ENCODE data around the gene ACTL9.

The ACTL9 gene

DNA sequence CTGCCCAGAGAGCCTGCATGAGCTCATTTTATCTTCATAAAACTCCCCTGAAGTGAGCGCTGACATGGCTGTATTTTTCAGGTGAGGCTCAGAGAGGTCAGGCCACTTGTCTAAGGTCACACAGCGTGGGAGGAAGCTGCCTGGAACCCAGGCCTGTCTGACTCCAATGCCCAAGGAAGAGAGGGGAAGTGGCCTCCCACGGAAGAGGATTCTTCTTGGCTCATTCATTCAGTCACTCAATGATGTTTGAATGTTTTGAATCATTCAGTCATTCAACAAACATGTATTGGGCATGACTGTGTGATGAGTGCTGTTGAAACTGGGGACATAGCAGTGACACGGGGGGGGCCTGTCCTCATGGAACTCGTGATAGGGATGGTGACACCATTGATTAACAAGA is 12.0 kb downstream of the ACTL9 start:
- DNase-seq (ENCODE audit: low read depth, low spot score) = no peak

DNA sequence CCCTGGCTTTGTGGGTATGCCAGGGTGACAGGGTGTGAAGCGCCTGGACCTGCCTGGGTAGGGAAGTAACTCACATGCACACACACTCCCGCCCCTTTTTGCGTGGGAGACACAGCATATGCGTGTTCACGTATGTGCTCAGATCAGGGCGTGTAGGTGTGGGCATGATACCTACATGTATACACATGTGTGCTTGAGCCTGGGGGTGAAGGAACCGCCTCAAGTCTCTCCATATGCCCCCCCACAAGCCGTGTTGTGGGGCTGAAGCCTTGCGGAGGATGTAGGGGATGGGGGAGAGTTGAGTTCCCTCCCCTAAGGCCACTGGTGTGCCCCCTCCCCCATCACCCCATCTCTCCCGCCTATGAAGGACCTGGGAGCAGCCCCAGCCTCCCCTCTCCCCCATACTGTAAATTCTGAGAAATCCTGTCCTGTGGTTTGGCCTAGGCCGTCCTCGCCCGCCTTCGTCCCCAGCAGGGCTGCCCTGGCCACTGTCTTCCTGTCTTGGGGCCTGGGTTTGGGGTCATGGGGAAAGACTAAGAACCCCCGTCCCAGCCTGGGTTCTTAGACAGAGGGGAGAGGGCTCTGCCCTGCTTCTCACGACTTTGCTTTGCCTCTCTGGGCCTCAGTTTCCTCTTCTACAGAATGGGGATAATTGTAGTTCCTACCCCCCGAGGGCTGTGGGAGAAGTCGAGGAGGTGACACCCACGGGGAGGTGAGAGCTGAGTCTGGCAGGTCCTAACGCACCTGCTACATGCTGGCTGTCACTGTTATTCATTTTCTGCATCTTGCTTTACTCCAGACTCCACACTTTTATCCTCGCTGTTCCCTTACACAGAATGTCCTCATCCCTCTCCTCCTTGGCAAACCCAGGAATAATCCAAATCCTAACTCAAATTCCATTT is 14.3 kb downstream of the ACTL9 start:
- DNase-seq (ENCODE audit: low read depth, low spot score) = no peak

DNA sequence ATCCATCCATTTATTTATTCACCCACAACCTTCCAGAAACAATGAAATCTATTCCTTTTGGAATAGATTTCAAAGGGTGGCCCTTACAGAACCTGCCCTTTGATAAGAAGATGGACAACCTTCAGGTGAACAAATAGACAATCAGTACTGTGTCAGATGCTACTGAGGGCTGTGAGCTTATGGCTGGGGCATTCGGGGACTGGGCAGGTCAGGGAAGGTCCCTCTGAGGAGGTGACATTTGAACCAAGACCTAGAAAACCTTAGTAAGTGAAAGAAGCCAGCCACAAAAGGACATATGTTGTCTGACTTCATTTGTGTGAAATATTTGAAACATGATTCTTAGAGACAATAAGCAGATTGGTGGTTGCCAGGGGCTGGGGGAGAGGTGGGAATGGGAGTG is 15.7 kb downstream of the ACTL9 start:
- no peak for DNase-seq (ENCODE audit: low read depth, low spot score)

DNA sequence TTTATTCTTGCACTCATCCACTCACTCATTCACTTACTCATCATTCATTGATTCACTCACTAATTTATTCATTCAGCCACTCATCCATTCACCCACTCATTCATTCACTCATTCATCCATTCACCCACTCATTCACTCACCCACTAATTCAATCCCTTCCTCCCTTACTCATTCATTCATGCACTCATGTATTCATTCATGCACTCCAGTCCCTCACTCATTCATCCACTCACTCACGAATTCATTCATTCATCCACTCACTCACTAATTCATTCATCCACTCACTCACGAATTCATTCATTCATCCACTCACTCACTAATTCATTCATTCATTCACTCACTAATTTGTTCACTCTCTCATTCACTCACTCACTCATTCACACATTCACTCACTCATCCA is 16.1 kb downstream of the ACTL9 start:
- DNase-seq (ENCODE audit: low read depth, low spot score) = no peak

DNA sequence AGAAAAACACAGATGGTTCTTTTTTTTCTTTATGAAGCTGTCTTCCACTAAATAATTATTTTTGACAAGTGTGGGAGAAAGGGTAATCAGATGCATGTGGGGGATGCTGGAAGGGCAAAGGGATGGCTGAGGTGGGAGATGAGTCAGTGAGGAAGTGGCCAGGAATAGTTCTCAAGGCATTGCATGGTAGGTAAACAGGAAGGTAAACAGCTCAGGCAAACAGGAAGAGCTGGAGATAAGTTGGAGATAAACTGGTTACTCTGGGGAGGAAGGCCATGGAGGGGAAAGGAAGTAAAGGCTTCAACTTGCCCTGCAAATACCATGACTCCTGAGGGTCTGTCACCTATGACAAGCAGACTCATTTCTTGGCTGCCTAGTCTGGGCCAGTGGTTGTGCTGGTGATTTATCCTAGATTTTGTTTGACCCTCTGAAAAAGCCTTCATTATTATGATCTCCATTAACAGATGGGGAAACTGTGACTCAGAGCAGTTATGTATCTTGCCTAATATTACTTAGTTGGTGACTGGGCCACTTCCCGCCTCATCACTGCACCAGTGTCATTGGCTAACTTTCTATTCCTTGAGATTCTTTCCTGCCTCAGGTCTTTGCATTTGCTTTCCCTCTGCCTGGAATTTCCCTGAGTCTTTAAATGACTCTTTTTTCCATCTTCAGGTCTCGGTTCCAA is 17.1 kb downstream of the ACTL9 start:
- DNase-seq (ENCODE audit: low read depth, low spot score) = no peak

DNA sequence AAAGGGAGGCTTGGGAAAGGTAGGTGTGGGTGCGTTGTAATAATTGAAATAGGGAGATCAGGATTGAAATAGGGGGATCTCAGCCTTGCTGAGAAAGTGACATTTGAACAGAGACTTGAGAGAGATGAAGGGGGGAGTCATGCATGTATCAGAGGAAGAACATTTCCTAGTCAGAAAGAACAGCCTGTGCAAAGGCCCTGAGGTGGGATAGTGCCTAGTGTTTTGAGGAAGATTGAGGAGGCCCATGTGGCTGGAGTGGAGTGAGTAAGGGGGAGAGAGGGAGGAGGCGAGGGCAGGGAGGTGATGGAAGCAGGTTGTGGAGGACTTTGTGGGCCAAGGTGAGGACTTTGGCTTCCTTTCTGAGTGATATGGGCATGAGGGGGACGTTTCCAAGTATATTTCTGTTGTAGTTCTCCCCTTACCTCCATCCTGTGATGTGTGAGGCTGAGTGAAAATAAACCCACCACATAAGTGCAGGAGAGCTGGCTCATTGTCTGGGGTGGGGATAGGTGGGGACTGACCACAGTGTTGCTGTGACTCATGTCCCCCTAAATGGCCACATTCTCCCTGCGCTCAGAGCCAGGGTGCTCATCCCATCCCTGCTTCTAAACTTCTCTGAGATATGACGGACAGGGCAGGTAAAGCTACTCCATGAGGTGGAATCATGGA is 17.8 kb downstream of the ACTL9 start:
- no peak for DNase-seq (ENCODE audit: low read depth, low spot score)

DNA sequence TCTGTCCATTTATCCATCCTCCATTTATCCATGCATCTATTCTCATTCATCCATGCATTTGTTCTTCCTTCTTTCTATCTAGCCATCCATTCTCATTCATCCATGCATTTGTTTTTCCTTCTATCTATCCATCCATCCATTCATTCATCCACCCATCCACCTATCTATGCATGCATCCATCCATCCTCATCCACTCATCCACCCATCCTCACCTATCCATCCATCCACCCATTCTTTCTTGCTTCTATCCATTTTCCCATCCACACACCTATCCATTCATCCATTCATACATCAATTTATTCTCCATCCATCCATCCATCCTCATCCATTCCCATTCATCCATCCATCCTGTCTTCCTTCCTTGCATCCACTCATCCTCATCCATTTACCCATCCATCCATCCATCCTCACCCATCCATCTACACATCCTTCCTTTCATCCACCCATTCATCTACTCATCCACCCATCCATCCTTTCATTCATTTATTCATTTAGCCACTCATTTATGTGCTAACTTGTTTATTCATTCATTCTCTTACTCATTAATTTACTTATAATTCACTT is 20.3 kb downstream of the ACTL9 start:
- DNase-seq (ENCODE audit: low read depth, low spot score) = no peak

DNA sequence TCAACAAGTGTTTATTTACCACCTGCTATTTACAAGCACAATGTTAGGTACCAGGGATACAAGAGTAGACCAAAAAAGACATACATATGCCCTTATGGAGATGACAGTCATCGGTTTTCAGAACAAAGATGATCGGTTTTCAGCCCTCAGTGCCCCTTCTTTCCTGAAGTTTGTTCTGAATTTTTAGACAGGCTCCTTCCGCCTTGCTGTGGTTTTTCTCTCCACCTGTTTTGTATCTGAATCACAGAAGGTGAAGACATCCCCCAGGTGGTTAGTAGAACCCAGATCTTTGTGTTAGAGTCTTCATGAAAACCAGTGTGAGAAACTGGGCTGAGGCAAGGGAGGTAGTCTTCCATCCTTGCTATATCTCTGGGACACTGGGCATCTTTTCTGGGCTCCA is 23.5 kb downstream of the ACTL9 start:
- DNase-seq (ENCODE audit: low read depth, low spot score) = no peak

DNA sequence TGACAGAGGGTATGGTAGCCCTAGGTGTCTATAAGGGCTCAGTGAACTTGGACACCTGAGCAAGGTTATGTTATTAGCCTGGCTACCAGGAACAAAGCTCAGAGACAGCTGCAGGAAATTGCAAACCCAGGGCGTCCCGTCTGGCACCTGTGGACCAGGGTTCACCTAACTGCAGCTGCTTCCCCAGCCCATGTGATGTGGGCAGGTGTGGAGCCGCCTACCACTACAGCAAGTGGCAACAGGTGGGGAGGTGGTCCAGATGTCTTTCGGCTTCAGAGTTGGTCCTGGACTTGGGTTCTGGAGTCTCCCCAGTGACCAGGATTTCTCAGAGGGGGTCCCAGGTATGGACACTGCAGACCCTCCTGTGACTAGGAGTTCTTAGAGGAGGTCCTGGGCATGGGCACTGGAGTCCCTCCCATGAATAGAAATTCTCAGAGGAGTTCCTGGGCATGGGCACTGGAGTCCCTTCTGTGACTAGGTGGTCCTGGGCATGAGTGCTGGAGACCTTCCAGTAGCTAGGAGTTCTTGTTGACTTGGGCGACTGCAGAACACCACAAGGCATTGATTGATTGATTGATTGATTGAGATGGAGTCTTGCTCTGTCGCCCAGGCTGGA is 25.2 kb downstream of the ACTL9 start:
- no peak for DNase-seq (ENCODE audit: low read depth, low spot score)

DNA sequence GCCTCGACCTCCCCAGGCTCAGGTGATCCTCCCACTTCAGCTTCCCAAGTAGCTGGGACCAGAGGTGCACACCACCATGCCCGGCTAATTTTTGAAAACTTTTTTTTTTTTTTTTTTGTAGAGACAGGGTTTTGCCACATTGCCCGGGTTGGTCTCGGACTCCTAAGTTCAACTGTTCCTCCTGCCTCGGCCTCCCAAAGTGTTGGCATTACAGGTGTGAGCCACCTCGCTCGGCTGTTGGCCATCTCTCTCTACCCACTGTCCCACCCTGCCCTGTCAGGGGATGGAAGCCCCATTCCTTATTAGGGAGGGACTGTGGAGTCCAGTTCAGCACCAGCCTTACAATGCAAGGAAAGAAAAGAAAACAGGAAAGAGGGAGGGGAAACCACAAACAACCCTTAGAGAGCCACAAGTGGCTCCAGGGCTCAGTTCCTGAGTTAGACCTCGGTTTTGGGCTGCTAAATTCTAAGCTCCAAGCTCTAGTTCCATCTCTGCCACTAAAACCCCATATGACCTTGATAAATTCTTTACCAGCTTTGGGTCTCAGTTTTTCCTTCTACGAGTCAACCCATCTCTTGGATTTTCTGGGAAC is 31.7 kb downstream of the ACTL9 start:
- no peak for DNase-seq (ENCODE audit: low read depth, low spot score)

DNA sequence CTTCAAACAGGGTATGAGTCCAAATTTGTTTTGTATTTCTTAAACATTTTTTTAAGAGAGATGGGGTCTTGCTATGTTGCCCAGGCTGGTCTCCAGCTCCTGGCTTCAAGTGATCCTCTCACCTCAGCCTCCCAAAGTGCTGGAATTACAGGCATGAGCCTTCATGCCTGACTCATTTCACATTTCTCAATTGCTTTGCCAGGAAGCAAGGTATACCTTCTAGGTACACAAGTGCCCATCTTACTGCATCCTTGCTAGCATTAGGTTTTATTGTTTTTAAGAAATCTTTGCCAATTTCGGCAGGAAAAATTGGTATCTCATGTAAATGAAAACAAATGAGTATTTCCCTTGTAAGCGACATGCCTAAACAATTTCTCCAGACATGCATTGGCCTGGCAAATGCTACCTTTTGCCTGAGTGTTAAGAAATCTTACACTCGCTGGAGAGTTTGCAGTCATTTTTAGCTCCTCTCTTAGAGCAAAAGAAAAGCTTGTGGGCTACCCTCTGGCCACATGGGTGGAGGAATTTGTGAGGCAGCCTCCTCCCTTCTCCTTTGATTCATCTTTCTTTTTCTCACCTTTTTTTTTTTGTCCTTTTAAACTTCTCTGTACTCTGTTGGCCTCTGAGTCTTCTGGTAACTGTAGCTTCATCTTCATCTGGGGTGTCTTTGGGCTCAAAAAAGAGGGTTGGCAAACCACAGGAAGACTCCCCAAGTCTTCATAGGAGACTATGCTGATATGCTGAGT is 33.0 kb downstream of the ACTL9 start:
- no peak for DNase-seq (ENCODE audit: low read depth, low spot score)

DNA sequence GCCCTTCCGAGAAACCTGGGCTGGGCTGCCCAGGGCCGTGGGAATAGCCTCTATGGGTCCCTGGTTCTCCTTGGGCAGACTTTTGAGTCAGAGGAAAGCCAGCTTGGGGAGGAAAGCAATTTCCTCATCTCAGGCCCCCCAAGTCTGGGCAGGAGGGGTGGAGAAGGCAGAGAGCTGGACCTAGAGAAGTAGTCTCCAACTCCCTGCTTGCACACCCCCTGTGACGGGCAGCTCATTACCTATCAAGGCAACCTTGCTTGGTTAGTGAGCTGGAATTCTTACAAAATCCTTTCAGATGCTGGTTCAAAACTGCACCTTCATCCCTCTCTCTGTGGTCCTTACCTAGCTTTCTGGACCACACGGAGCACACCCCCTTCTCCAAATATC is 33.9 kb downstream of the ACTL9 start:
- no peak for DNase-seq (ENCODE audit: low read depth, low spot score)

DNA sequence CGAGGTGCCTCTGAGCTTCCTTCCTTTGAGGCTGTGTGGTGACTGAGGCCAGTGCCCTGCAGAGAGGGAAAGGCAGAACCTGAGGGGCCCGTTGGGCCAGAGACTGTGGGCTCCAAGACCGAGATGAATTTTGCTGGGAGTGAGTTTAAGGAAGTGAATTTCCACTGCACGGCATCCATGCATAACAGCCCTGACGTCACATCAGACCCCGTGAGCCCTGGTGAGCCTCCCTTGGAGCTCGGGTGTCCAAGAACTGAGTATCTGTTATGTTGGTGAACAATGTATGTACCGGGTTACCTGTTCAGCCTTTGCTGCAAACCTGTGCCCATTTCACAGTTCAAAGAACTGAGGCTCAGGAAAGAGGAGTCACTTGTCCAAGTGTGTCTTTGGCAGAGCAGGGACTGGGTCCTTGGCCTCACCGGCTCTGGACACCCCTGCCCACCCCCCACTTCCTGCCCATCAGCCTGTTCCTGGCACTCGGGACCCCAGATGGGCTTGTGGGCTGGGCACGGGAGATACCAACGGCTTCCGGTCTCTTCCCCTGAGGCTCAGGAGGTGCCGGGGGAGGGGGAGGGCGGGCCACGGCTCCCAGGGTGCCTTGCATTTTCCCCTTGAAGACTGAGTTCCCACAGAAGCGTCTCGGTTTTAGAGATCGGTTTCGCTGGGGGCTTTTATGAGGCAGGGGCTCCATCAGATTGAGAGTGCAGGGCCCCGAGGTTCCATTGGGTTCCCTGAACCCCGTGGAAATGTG is 34.5 kb downstream of the ACTL9 start:
- no peak for DNase-seq (ENCODE audit: low read depth, low spot score)

DNA sequence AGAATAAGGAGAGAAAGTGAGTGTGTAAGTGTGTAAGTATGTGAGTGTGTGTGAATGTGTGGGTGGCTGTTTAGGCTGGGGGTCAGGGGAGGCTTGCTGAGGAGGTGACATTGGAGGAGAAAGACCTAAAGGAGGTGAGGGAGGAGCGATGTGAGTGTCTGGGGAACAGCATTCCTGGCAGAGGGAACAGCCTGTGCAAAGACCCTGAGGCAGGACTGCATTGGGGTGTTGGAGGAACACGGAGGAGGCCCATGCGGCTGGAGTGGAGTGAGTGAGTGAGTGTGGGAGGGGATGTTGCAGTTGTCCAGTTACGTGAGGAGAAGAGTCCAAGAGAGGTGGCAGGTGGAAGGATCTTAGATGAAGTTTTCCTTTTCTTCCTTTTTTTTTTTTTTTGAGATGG is 36.3 kb downstream of the ACTL9 start:
- DNase-seq (ENCODE audit: low read depth, low spot score) = no peak

DNA sequence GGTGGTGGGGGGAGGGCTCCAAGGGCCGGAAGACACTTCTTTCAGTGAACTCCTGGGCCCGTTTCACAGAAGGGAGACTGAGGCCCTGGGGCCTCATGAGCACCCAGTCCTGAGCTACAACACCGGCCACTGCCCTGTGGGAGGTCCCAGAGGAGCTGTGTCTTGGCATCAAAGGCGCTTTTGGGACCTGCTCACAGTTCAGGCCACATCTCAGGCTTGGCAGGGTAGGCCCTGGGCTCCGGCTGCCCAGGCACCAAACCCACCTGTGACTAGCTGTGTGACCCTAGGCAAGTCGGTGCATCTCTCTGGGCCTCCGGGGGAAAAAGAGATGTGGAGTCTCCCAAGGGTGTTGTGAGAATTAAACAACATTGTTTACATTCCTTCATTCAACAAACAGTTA is 38.7 kb downstream of the ACTL9 start:
- DNase-seq (ENCODE audit: low read depth, low spot score) = no peak

DNA sequence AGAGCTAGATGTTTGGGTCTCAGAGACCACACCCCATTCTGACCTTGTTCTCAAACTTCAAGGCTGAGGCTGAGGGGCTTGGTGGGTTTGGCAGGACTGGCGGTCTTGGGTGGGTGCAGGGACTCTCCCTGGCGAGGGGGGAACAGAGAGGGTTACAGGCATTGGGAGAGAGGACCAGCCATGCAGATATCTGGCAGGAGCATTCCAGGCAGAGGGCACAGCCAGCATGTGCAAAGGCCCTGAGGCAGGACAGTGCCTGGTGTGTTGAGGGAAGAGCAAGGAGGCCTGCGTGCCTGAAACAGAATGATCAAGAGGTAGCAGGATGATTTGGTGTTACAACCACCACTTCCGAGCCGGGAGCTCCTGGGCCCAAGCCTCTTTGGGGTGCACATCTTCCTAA is 40.7 kb downstream of the ACTL9 start:
- DNase-seq (ENCODE audit: low read depth, low spot score) = no peak

DNA sequence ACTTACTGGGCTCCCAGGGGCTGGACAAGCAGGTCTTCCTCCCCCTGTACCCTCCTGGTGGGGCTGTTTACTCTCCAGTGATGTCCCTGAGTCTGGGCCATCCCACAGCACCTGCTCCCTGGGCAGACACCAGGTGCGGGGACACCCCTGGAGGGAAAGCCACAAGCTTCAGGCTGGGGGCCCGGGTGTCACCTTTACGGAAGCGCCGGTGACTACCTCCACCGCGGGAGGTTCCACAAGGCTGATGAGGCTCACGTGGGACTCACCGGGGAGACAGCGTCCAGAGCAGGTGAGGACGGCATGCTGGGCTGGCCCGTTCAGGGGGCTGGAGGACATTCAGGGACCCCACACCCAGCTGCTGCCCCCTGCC is 43.3 kb downstream of the ACTL9 start:
- no peak for DNase-seq (ENCODE audit: low read depth, low spot score)

DNA sequence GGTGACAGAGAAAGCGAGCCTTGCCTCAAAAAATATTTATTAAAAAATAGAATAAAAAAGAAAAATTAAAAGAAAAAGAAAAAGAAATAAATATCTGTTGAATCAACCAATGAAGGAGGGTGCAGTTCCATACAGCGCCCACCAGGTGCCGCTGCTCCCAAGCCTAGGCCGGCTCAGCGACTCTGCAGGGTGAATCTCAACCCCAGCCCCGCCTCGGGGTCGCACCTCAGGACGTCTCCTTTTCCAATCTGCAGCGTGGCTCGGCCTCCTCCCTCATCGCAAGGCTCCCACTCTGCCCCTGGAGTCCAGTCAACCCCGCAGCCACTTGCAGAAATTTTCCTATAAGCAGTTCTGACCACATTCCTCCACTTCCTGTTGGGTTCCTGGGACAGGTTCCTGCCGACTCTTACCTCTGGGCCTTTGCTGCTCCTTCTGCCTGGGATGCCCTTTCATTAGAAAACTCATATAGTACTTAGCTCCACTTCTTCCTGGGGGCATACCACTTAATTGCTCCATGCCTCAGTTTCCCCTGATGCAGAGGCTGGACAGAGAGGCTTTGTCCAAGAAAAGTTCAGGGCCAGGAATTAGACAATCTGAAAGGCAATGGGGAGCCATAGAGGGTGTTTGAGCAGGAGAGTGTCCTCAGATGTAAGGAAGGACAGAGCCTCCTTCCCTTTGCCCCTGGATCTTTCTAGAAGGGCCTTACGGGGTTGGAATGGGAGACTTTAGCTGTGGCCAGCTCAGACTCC is 43.8 kb downstream of the ACTL9 start:
- DNase-seq (ENCODE audit: low read depth, low spot score) = no peak

DNA sequence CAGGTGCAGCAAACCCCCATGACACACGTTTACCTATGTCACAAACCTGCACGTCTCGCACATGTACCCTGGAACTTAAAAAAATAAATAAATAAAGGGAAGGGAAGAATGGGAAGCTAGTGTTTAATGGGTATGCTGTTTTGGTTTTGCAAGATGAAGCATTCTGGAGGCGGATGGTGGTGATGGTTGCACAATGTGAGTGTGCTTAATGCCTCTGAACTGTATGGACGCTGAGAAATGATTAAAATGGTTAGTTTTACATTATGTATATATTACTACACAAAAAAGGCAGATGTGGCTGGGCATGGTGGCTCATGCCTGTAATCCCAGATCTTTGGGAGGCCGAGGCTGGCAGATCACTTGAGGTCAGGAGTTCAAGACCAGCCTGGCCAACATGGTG is 50.4 kb downstream of the ACTL9 start:
- DNase-seq (ENCODE audit: low read depth, low spot score) = no peak
